Body of pancreas (tissue), 4 donors: Measurements from ENCODE around the gene LIN37. TPM values are rescaled to one million over a fixed set of nuclear protein-coding genes. Genes with fewer than 3 reads are reported as not detected.

Experiments
- ATAC-seq: fragments of 150-250 bp; one replicate; pipeline ENCODE4 v1.9.1; 2016
- DNase-seq, 4 donors: peaks; one replicate each; pipeline ENCODE4 v3.0.0-alpha.2; 2019
- H3K27ac ChIP-seq, 4 donors: fragments of 200-600 bp; sonication (generic); 1 replicate in 3 of 4; 2 replicates in 1 of 4; pipeline versions ENCODE4 v1.5.1 to v1.6.1; 2016 to 2019; ENCODE audit warnings: mild to moderate bottlenecking in 1 of 4, mixed read lengths in 1 of 4, moderate library complexity in 1 of 4
- H3K27me3 ChIP-seq, 2 donors: fragments of 200-600 bp; sonication (generic); one replicate each; pipeline ENCODE4 v1.6.0; 2016; ENCODE audit warnings: mild to moderate bottlenecking in 1 of 2
- H3K36me3 ChIP-seq, 2 donors: fragments of 200-600 bp; sonication (generic); replicated peaks in 1 of 2; 2 replicates each; pipeline ENCODE4 v1.5.1; 2016; ENCODE audit warnings: low read depth in 2 of 2; ENCODE audit not compliant: insufficient read depth in 1 of 2
- H3K4me1 ChIP-seq: fragments of 200-600 bp; sonication (generic); one replicate; pipeline ENCODE4 v1.6.0; 2016
- H3K4me3 ChIP-seq, 2 donors: fragments of 200-600 bp; sonication (generic); 1 replicate in 1 of 2; 2 replicates in 1 of 2; pipeline ENCODE4 v1.5.1; 2016 to 2019
- H3K9me3 ChIP-seq, 3 donors: fragments of 200-600 bp; sonication (generic); 1 replicate in 2 of 3; 2 replicates in 1 of 3; pipeline ENCODE4 v1.5.1; 2016
- CTCF ChIP-seq, 7 experiments: fragments of 450-650 bp in 4 of 7; fragments of 200-600 bp in 3 of 7; sonication (generic) in 3 of 7; IDR thresholded peaks; one replicate each; pipeline ENCODE4 v1.5.1; 2016 to 2019; ENCODE audit warnings: antibody characterized with exemption in 7 of 7
- POLR2A ChIP-seq, 3 donors: fragments of 450-650 bp; IDR thresholded peaks; one replicate each; pipeline ENCODE4 v1.6.1; 2016; ENCODE audit warnings: antibody characterized with exemption in 3 of 3, mild to moderate bottlenecking in 2 of 3
- WGBS, 2 donors: methylation state at CpG; one replicate each; pipeline ENCODE4 v1.1.5; 2017; 5-methylcytosine and 5-hydroxymethylcytosine counted together
- intact Hi-C: fragments of 100-400 bp; cut with DNase I; formaldehyde crosslinking; loops from one replicate; pipeline ENCODE4 v1.15.1; 2023
- total RNA-seq, 2 donors: library from RNA; depleted of rRNA; stranded (reverse); fragments of >200 nt; gene quantifications; one replicate each; pipeline ENCODE4 v1.1.0, GENCODE V29; 2016

LIN37 gene
- total RNA-seq, 2 donors from 2014 or later = 6.7 to 7.6 TPM

- H3K4me3 ChIP-seq = no peak overlapping the region
- peak overlapping the region in 2 of 4 donors; percentile 99 to 100 for H3K27ac ChIP-seq
- TF ChIP-seq CTCF (IDR thresholded peaks at IDR 0.05) (no peak), POLR2A (IDR thresholded peaks at IDR 0.05) (no peak)
- WGBS, 2 donors = 84 to 86% methylated on average over 16 to 19 of the region's 19 CpGs
- ATAC-seq (no peak), DNase-seq (no peak)
- no peaks in the 10 kb centered on the region for H3K9me3 ChIP-seq
- no peaks in the 10 kb centered on the region for H3K27me3 ChIP-seq
- H3K4me1 ChIP-seq = peaks cover 45% of the 10 kb centered on the region
- intact Hi-C loops = no loop called here
- H3K36me3 ChIP-seq = no peaks in the 10 kb centered on the region
These were observed 4.5 kb upstream of the LIN37 start for GRCh38 chr19:35743640-35744429.

GRCh38 chr19:35744430-35745327 is 3.7 kb upstream of the LIN37 start:
- ATAC-seq (peak; percentile 67), DNase-seq (peak; percentile 95 to 98 (median 96))
- peak overlapping the region; percentile 97 to 100 (median 100) for H3K27ac ChIP-seq
- WGBS, 2 donors = 4 to 8% methylated on average over 34 to 41 of the region's 41 CpGs
- TF ChIP-seq POLR2A (IDR thresholded peaks at IDR 0.05) = peak in 1 of 3 donors; percentile 90
- peak in 6 of 7 experiments; percentile 9 to 53 (median 46) for TF ChIP-seq CTCF (IDR thresholded peaks at IDR 0.05)
- no peaks in the 10 kb centered on the region for H3K36me3 ChIP-seq
- H3K27me3 ChIP-seq = no peaks in the 10 kb centered on the region
- intact Hi-C loops = no loop called here
- peak overlapping the region; percentile 67 to 78 for H3K4me3 ChIP-seq
- H3K4me1 ChIP-seq = peaks cover 49% of the 10 kb centered on the region
- no peaks in the 10 kb centered on the region for H3K9me3 ChIP-seq

- peaks cover 49% of the 10 kb centered on the region for H3K4me1 ChIP-seq
- WGBS, 2 donors = 0 to 1% methylated on average over 24 to 40 of the region's 40 CpGs
- peak within 1 kb of the TSS; percentile 97 to 100 (median 100) for H3K27ac ChIP-seq
- peak in 1 of 3 donors; percentile 63 for TF ChIP-seq POLR2A (IDR thresholded peaks at IDR 0.05)
- TF ChIP-seq CTCF (IDR thresholded peaks at IDR 0.05) = peak in 2 of 7 experiments; percentile 32 to 36
- peak; percentile 97 to 99 (median 99) for DNase-seq
- no peaks in the 10 kb centered on the region for H3K9me3 ChIP-seq
- intact Hi-C loops = no loop called here
- no peaks in the 10 kb centered on the region for H3K36me3 ChIP-seq
- peak; percentile 75 for ATAC-seq
- no peaks in the 10 kb centered on the region for H3K27me3 ChIP-seq
- H3K4me3 ChIP-seq = peak within 1 kb of the TSS; percentile 67 to 78
These were observed 2.9 kb upstream of the LIN37 start, which contains the start of the genes PSENEN and U2AF1L4 for GRCh38 chr19:35745328-35746086. PSENEN (plus strand) TSS chr19:35745651; CDS start chr19:35745931, 280 bp downstream. U2AF1L4 (minus strand) TSS chr19:35745418; CDS start chr19:35745391, 27 bp downstream.

GRCh38 chr19:35746087-35746462 is 2.3 kb upstream of the LIN37 start:
- H3K27me3 ChIP-seq = no peaks in the 10 kb centered on the region
- H3K4me1 ChIP-seq = peaks cover 49% of the 10 kb centered on the region
- intact Hi-C loops = no loop called here
- no peaks in the 10 kb centered on the region for H3K9me3 ChIP-seq
- DNase-seq (no peak), ATAC-seq (no peak)
- no peaks in the 10 kb centered on the region for H3K36me3 ChIP-seq
- TF ChIP-seq CTCF (IDR thresholded peaks at IDR 0.05) (no peak), POLR2A (IDR thresholded peaks at IDR 0.05) (no peak)
- WGBS, 2 donors = 1 to 18% methylated on average over 4 of the region's 4 CpGs
- H3K27ac ChIP-seq = peak overlapping the region in 3 of 4 donors; percentile 56 to 100 (median 99)
- H3K4me3 ChIP-seq = peak overlapping the region; percentile 67 to 78
